ENCODE measurements around the gene DAZAP1. TPM values are rescaled to one million over a fixed set of nuclear protein-coding genes. Genes with fewer than 3 reads are reported as not detected.

Gene DAZAP1
- total RNA-seq, 3 donors from 2014 or later, result 35.8 to 50.9 (median 48.8) TPM

GRCh38 chr19:1427221-1427920, 20.0 kb downstream of the DAZAP1 start:
- Histone ChIP-seq H3K27me3 (no peaks in the 10 kb centered on the region), H3K4me1 (no peaks in the 10 kb centered on the region), H3K36me3 (no peaks in the 10 kb centered on the region), H3K9me3 (no peaks in the 10 kb centered on the region), H3K27ac (no peak overlapping the region), H3K4me3 (no peak overlapping the region)
- DNase-seq (ENCODE audit: low spot score in 2 of 2), result no peak
- intact Hi-C loops (cut with DNase I; ENCODE audit: low total_unique reads), result no loop called here
- TF ChIP-seq POLR2A (IDR thresholded peaks at IDR 0.05) (no peak), POLR2AphosphoS5 (IDR thresholded peaks at IDR 0.05) (no peak)
- TF ChIP-seq, protein P1, sequence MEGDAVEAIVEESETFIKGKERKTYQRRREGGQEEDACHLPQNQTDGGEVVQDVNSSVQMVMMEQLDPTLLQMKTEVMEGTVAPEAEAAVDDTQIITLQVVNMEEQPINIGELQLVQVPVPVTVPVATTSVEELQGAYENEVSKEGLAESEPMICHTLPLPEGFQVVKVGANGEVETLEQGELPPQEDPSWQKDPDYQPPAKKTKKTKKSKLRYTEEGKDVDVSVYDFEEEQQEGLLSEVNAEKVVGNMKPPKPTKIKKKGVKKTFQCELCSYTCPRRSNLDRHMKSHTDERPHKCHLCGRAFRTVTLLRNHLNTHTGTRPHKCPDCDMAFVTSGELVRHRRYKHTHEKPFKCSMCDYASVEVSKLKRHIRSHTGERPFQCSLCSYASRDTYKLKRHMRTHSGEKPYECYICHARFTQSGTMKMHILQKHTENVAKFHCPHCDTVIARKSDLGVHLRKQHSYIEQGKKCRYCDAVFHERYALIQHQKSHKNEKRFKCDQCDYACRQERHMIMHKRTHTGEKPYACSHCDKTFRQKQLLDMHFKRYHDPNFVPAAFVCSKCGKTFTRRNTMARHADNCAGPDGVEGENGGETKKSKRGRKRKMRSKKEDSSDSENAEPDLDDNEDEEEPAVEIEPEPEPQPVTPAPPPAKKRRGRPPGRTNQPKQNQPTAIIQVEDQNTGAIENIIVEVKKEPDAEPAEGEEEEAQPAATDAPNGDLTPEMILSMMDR (IDR thresholded peaks at IDR 0.05), result no peak

DNA sequence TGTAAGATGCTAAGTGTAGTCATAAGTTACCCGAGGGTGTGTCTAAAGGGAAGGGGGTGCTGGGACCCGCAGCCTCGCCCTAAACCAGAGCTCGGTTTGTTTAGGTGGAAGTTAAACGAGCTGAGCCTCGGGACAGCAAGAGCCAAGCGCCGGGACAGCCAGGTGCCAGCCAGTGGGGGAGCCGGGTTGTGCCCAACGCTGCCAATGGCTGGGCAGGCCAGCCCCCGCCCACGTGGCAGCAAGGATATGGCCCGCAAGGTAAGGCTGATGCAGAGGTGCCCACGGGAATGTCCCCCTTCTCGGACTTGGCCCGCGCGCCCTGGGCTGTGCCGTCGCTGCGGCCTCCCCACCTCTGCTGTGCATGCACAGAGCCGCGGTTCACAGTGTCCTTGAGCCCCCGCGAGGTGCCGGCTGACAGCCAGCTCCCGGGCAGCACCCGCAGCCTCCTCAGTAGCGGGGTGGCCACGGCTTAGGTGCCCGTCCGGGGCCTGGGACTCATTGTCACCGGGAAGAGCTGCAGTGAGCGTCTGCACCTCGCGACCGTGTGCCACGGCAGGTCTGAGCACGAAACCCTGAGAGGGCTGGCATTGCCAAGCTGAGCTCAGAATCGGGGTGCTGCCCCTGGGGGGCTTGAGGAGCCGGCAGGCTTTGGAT, 21.5 kb downstream of the DAZAP1 start:
- peaks cover 11% of the 10 kb centered on the region for H3K36me3 ChIP-seq
- H3K27me3 ChIP-seq, result no peaks in the 10 kb centered on the region
- DNase-seq (ENCODE audit: low spot score in 2 of 2), result no peak
- intact Hi-C loops (cut with DNase I; ENCODE audit: low total_unique reads), result no loop called here
- H3K9me3 ChIP-seq, result no peaks in the 10 kb centered on the region
- no peak overlapping the region for H3K4me3 ChIP-seq
- TF ChIP-seq POLR2AphosphoS5 (IDR thresholded peaks at IDR 0.05), result no peak
- TF ChIP-seq, protein P1 (IDR thresholded peaks at IDR 0.05), result no peak
- no peak for TF ChIP-seq POLR2A (IDR thresholded peaks at IDR 0.05)
- H3K27ac ChIP-seq, result no peak overlapping the region
- H3K4me1 ChIP-seq, result no peaks in the 10 kb centered on the region

DNA sequence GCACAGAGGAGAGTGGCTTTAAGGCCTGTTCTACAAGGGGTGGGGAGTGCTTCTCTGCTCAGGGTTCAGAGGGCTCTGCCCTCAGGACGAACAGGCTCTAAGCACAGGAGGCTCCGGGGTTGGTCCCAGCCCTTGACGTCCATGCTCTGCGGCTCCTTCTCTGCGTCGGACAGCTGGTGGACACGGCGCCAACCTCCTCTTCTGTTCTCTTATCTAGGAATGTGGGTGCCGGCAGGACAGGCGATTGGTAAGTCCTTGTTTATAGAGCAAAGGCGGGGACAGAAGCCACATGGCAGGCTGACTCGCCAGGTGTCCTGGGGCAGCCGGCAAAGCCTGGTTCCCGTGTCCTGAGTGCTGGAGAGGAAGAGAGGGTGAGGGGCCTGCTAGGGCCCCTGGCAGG, 22.4 kb downstream of the DAZAP1 start:
- Histone ChIP-seq H3K36me3 (peaks cover 11% of the 10 kb centered on the region), H3K9me3 (no peaks in the 10 kb centered on the region), H3K27me3 (no peaks in the 10 kb centered on the region), H3K27ac (no peak overlapping the region), H3K4me3 (no peak overlapping the region), H3K4me1 (no peaks in the 10 kb centered on the region)
- DNase-seq (ENCODE audit: low spot score in 2 of 2), result no peak
- TF ChIP-seq POLR2A (IDR thresholded peaks at IDR 0.05) (no peak), POLR2AphosphoS5 (IDR thresholded peaks at IDR 0.05) (no peak)
- TF ChIP-seq, protein P1 (IDR thresholded peaks at IDR 0.05), result no peak
- intact Hi-C loops (cut with DNase I; ENCODE audit: low total_unique reads), result no loop called here

GRCh38 chr19:1430246-1430645, 22.9 kb downstream of the DAZAP1 start:
- Histone ChIP-seq H3K4me3 (no peak overlapping the region), H3K27me3 (no peaks in the 10 kb centered on the region), H3K36me3 (peaks cover 11% of the 10 kb centered on the region), H3K27ac (no peak overlapping the region), H3K9me3 (no peaks in the 10 kb centered on the region), H3K4me1 (no peaks in the 10 kb centered on the region)
- no peak for DNase-seq (ENCODE audit: low spot score in 2 of 2)
- TF ChIP-seq, protein P1 (IDR thresholded peaks at IDR 0.05), result no peak
- no peak for TF ChIP-seq POLR2A (IDR thresholded peaks at IDR 0.05)
- TF ChIP-seq POLR2AphosphoS5 (IDR thresholded peaks at IDR 0.05), result no peak
- intact Hi-C loops (cut with DNase I; ENCODE audit: low total_unique reads), result no loop called here

- intact Hi-C loops (cut with DNase I; ENCODE audit: low total_unique reads), result no loop called here
- H3K36me3 ChIP-seq, result peaks cover 11% of the 10 kb centered on the region
These were observed 24.5 kb downstream of the DAZAP1 start for GRCh38 chr19:1431759-1432506.

More at GRCh38 chr19:1431759-1432506, 24.5 kb downstream of the DAZAP1 start:
- H3K9me3 ChIP-seq, result no peaks in the 10 kb centered on the region
- no peak overlapping the region for H3K27ac ChIP-seq
- no peaks in the 10 kb centered on the region for H3K4me1 ChIP-seq
- no peak for TF ChIP-seq POLR2AphosphoS5 (IDR thresholded peaks at IDR 0.05)
- TF ChIP-seq, protein P1 (IDR thresholded peaks at IDR 0.05), result no peak
- no peak for TF ChIP-seq POLR2A (IDR thresholded peaks at IDR 0.05)
- no peak overlapping the region for H3K4me3 ChIP-seq
- H3K27me3 ChIP-seq, result no peaks in the 10 kb centered on the region
- no peak for DNase-seq (ENCODE audit: low spot score in 2 of 2)

Measured in breast epithelium (tissue), 4 donors.